Measurements from ENCODE around the gene AANAT.

- TF ChIP-seq, protein P1, sequence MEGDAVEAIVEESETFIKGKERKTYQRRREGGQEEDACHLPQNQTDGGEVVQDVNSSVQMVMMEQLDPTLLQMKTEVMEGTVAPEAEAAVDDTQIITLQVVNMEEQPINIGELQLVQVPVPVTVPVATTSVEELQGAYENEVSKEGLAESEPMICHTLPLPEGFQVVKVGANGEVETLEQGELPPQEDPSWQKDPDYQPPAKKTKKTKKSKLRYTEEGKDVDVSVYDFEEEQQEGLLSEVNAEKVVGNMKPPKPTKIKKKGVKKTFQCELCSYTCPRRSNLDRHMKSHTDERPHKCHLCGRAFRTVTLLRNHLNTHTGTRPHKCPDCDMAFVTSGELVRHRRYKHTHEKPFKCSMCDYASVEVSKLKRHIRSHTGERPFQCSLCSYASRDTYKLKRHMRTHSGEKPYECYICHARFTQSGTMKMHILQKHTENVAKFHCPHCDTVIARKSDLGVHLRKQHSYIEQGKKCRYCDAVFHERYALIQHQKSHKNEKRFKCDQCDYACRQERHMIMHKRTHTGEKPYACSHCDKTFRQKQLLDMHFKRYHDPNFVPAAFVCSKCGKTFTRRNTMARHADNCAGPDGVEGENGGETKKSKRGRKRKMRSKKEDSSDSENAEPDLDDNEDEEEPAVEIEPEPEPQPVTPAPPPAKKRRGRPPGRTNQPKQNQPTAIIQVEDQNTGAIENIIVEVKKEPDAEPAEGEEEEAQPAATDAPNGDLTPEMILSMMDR (IDR thresholded peaks at IDR 0.05) = no peak
- TF ChIP-seq POLR2A (IDR thresholded peaks at IDR 0.05) = no peak
Measured at GRCh38 chr17:76515274-76515949, 48.0 kb downstream of the AANAT start.

Data from right lobe of liver (tissue), 4 donors.